Omental fat pad (tissue), 4 donors: ENCODE measurements around the gene IFFO2. TPM values are rescaled to one million over a fixed set of nuclear protein-coding genes. Genes with fewer than 3 reads are reported as not detected.

Source experiments
- ATAC-seq: fragments of 150-250 bp; one replicate; pipeline ENCODE4 v1.9.1; 2016; ENCODE audit warnings: mild to moderate bottlenecking, moderate library complexity; ENCODE audit not compliant: low FRiP score
- DNase-seq: peaks from one replicate; pipeline ENCODE4 v3.0.0-alpha.2; 2019; ENCODE audit warnings: low spot score
- small RNA-seq: library from RNA; depleted of rRNA; stranded (forward); fragments of <200 nt; gene quantifications from one replicate; pipeline ENCODE3, GENCODE V24; 2016
- total RNA-seq, 4 donors: library from RNA; depleted of rRNA; stranded (reverse); fragments of >200 nt; gene quantifications; one replicate each; pipeline ENCODE4 v1.1.0, GENCODE V29; 2016
- TF ChIP-seq, protein P1 (sequence below), 3 donors: fragments of 450-650 bp; IDR thresholded peaks; one replicate each; pipeline ENCODE4 v1.5.1; 2016 to 2017; ENCODE audit warnings: antibody characterized with exemption in 3 of 3, mild to moderate bottlenecking in 3 of 3, moderate library complexity in 2 of 3

IFFO2 gene
- total RNA-seq, 4 donors from 2014 or later = 2.3 to 12.9 (median 7.7) TPM

DNA sequence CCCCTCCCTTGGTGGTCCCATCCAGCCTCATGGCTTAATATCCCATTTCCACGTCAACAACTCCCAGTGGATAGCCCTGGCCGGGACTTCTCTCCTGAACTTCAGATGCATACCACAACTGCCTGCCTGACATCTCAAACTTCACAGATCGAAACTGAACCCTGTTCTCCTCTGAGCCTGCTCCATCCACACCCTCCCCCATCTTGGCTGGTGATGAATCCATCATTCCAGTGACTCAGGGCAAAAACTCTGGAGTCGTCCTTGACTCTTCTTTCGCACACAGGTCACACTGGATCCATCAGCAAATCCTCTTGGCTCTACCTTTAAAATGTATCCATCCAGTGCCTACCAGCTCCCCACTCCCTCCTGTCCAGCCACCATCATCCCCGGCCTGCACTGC lies 100.9 kb downstream of the IFFO2 start:
- TF ChIP-seq, protein P1, sequence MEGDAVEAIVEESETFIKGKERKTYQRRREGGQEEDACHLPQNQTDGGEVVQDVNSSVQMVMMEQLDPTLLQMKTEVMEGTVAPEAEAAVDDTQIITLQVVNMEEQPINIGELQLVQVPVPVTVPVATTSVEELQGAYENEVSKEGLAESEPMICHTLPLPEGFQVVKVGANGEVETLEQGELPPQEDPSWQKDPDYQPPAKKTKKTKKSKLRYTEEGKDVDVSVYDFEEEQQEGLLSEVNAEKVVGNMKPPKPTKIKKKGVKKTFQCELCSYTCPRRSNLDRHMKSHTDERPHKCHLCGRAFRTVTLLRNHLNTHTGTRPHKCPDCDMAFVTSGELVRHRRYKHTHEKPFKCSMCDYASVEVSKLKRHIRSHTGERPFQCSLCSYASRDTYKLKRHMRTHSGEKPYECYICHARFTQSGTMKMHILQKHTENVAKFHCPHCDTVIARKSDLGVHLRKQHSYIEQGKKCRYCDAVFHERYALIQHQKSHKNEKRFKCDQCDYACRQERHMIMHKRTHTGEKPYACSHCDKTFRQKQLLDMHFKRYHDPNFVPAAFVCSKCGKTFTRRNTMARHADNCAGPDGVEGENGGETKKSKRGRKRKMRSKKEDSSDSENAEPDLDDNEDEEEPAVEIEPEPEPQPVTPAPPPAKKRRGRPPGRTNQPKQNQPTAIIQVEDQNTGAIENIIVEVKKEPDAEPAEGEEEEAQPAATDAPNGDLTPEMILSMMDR (IDR thresholded peaks at IDR 0.05) = no peak
- ATAC-seq (no peak), DNase-seq (no peak)

DNA sequence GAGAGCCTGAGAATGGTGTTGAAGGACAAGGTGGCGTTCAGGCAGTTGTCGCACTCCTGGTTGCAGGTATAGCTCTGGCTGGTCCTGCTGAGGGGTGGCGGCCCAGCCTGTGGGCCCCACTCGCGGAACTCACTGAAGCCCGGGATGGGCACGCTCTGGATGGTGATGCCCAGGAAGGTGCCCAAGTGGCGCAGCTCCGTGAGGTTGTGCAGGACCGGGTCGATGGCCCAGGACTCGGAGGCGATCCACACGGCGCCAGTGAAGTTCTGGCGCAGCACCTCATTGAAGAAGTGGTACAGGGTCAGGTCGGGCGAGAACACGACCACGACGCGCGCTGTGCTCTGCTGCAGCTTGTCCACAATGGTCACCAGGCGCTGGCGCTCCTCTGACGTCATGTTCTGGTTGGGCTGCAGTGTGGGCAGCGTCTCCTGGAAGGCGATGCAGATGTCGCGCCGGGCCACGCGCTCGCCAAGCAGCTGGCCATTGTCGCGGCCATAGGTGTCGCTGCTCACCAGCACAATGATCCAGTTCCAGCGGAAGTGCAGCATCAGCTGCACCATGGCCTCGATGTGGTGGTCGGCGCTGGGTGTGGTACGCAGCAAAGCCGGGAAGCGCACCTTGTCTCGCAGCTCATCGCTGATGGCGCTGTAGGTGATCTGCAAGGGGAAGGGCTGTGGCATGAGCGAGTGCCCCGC lies 102.0 kb downstream of the IFFO2 start:
- TF ChIP-seq, protein P1 (IDR thresholded peaks at IDR 0.05) = no peak
- ATAC-seq = no peak

More for the DNA sequence above, 102.0 kb downstream of the IFFO2 start:
- DNase-seq = no peak

Small RNA genes within 50 kb of the gene (small RNA-seq; reads per million reads assigned to genes)
- gene MIR1290 = not detected
- not detected for gene MIR4695

Other genes starting within 250 kb of the IFFO2 start
- gene TAS1R2, start 97.0 kb downstream of the IFFO2 start, total RNA-seq = not detected
- gene ALDH4A1, start 54.1 kb downstream of the IFFO2 start, total RNA-seq = 10 to 100 TPM; 22.2 to 96.8 (median 67.3) TPM